GM11168 (cell line): ENCODE data around the gene DNAH11.
"Not testable (repeated sequence)": the region's sequence is repeated elsewhere in the genome, so short reads cannot be mapped to it uniquely, and the experiment has no call there.

ENCODE experiments used
- in situ Hi-C: fragments of 300-500 bp; cut with MboI; formaldehyde crosslinking; loops from one replicate; pipeline ENCODE4 v1.12.0; 2022; ENCODE audit warnings: low sequenced_read_pairs; ENCODE audit not compliant: unreplicated experiment

Gene DNAH11

DNA sequence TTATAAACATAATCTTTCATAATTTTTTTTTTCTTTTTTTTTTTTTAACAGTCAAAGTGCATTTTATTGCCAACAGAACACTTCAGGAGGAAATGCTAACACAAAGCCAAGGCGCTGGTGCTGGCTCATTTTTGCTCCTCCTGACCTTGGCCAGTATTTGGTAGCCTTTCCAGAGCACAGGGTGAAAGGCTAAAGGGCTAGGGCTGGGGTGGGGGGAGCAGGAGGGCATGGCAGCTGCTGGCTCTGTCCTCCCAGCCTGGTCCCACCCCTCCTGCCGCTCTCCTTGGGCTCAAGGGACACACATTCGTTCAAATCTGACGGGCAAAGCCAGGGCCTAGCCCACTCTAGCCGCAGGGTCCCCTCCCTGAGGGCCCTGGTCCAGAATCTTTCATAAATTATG, 148.3 kb downstream of the DNAH11 start:
- in situ Hi-C loops, result not testable (repeated sequence)

DNA sequence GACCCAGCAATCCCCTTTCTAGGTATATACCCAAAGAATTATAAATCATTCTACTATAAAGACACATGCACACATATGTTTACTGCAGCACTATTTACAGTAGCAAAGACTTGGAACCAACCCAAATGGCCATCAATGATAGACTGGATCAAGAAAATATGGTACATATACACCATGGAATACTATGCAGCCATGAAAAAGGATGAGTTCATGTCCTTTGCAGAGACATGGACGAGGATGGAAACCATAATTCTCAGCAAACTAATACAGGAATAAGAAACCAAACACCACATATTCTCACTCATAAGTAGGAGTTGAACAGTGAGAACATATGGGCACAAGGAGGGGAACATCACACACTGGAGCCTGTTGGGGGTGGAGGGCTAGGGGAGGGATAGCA, 157.7 kb downstream of the DNAH11 start:
- in situ Hi-C loops, result not testable (repeated sequence)

DNA sequence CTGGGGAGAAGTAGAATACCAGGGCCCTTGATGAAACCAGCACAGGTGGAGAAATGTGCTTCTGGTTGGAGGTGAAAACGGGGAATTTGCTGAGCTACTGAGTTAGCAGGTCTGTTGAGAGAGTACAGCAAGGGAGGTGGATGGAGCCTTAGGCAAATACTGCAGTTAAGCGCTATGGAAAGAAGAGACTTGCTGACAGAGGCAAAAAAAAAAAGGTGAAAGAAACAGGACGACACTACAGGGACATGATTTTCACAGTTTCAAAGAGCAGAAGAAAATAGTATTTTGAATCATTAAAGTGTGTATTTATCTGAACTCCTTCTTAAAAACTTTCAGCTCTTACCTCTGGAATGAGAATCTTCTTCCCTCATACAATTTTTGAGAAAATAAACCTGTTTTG, 159.5 kb downstream of the DNAH11 start:
- in situ Hi-C loops, result no loop called here

GRCh38 chr7:21704359-21704758, 161.5 kb downstream of the DNAH11 start:
- in situ Hi-C loops, result no loop called here

- in situ Hi-C loops, result no loop called here
Observed at GRCh38 chr7:21706131-21706530, 163.3 kb downstream of the DNAH11 start.

GRCh38 chr7:21707566-21707965, 164.7 kb downstream of the DNAH11 start:
- in situ Hi-C loops, result no loop called here

DNA sequence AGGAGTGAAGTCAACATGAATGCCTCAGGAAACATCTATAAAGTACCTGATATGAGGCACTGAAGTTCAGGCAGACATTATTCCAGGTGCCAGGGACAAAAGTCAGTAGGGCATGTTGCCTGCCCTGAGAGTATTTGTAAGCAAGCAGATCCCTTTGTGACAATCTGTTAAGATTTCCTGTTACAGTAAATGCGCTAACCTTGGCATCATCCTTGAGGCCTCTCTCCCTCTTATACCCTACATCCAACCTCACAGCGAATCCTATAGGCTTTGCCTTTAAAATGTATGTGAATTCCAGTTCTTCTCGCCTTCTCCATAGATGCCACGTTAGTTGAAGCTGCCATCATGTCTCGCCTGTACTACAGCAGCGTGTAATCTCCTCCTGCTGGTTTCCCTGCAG, 165.3 kb downstream of the DNAH11 start:
- in situ Hi-C loops, result no loop called here

DNA sequence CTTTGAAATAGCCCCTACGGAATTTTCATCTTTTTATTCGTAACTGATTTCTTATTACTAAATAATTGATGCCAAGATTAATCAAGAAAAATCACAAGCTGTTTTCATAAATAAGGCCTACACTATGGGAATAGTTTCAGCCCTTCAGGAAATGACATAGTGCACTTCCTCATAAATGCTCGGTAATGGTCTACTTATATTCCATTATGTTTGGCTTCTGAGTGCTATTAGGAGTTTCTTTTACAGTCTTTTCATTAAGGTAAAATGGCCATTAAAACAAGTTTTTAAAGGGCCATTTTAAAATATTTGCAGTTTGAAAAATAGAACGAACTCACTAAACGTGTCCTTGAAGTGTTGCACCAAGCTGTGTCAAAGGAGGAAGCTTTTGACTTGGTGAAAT, 174.5 kb downstream of the DNAH11 start:
- in situ Hi-C loops, result no loop called here

- in situ Hi-C loops, result no loop called here
Observed at GRCh38 chr7:21718391-21718790, 175.6 kb downstream of the DNAH11 start.

DNA sequence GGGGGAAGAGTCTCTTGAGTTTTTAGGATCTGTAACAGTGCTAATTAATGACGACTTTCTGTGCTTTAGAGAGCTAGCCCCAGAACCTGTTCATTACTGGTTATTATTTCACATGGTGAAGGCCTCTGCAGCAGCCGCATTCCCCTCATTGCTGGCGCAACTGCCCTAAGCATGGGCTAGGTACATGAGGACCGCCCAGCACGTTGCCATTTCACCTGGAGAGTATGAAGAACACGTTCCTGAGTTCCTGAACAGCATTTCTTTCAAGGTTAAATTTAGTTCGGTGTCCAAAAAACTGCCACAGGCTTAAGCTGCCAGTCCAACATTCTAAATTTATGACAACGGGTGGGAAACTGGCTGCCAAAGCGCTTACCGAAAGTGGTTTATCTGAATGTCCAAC, 177.0 kb downstream of the DNAH11 start:
- in situ Hi-C loops, result no loop called here

- in situ Hi-C loops, result no loop called here
Observed at GRCh38 chr7:21722371-21722770, 179.5 kb downstream of the DNAH11 start.

DNA sequence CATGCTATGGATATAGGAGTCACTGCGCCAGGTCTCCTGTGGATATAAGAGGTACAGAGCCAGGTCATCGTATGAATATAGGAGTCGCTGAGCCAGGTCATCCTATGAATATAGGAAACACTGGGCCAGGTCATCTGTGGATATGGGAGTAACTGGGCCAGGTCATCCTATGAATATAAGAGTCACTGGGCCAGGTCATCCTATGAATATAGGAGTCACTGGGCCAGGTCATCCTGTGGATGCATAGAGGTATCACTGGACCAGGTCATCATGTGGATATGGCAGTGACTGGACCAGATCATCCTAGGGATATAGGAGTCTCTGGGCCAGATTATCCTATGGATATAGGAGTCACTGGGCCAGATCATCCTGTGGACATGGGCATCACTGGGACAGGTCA, 181.7 kb downstream of the DNAH11 start:
- in situ Hi-C loops, result no loop called here

GRCh38 chr7:21730399-21730798, 187.6 kb downstream of the DNAH11 start:
- in situ Hi-C loops, result no loop called here

GRCh38 chr7:21731977-21732376, 189.1 kb downstream of the DNAH11 start:
- in situ Hi-C loops, result no loop called here

DNA sequence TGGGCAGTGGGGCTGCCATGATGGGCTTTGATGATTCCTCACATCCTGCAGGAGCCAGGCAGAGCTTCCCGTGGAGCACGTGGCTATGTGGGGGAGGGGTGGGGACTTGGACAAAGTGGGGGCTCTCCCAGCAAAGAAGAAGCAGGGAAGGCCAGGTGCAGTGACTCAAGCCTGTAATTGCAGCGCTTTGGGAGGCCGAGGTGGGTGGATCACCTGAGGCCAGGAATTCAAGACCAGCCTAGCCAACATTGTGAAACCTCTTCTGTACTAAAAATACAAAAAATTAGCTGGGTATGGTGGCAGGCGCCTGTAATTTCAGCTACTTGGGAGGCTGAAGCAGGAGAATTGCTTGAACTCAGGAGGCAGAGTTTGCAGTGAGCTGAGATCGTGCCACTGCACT, 190.1 kb downstream of the DNAH11 start:
- in situ Hi-C loops, result not testable (repeated sequence)

GRCh38 chr7:21733837-21734236, 191.0 kb downstream of the DNAH11 start:
- in situ Hi-C loops, result no loop called here

- in situ Hi-C loops, result no loop called here
Observed at GRCh38 chr7:21743493-21743892, 200.7 kb downstream of the DNAH11 start.

DNA sequence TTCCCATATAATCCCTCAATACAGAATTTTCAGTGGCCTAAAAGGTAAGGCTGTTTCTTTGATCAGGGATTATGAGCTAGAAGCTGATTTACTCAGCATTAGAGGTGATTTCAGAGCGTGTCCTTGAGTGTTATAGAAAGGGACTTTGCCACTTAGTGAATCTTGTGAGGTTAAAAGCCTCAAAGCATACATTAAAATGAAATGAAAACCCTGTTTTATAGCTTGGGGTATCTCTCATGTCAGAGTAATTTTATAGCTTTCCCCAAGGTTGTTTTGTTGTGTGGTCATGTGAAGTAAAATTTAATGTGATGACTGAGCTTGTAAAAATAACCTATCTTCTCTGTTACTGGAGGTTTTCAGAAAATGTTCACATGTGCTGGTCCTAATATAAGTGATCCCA, 204.1 kb downstream of the DNAH11 start:
- in situ Hi-C loops, result no loop called here

DNA sequence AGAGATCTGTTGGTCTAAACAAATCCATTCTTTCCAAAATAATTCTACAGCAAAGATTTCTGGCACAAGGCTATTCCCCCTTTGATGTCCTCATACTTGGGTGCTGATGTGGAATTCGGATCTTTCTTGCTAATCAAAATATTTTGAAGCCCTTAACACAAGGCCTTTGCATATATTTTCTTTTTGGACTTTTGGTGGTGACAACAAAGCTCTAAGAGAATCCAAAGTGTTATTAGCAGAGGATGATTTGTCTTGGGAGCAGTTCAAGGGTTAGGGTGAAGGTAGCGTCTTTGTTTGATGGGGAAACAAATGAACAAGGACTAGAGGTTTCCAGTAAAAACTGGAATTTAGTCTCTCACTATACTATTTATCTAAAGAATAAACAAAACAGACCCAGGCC, 205.0 kb downstream of the DNAH11 start:
- in situ Hi-C loops, result no loop called here

GRCh38 chr7:21749378-21749777, 206.5 kb downstream of the DNAH11 start:
- in situ Hi-C loops, result no loop called here

GRCh38 chr7:21753071-21753470, 210.2 kb downstream of the DNAH11 start:
- in situ Hi-C loops, result no loop called here

GRCh38 chr7:21754963-21755362, 212.1 kb downstream of the DNAH11 start:
- in situ Hi-C loops, result no loop called here
